HEK293 (cell line): ENCODE measurements around the gene TBC1D9B.
A peak's percentile ranks its signal among the peaks of the same experiment; 100 is the strongest.

ENCODE experiments used
- CTCF ChIA-PET: fragments of 350-600 bp; formaldehyde crosslinking; extraction: SDS; loops from one replicate; lab custom pipeline; 2021; ENCODE audit warnings: antibody characterized with exemption; lab: Yijun Ruan, JAX
- POLR2A ChIA-PET: fragments of 300-600 bp; formaldehyde crosslinking; extraction: SDS; loops from one replicate; lab custom pipeline; 2020; ENCODE audit warnings: antibody characterized with exemption, inconsistent platforms; lab: Yijun Ruan, JAX
- H3K27ac ChIP-seq: fragments of 200-500 bp; sonication (Bioruptor generic); 2 replicates; pipeline ENCODE4 v1.5.1; 2014; ENCODE audit warnings: low read depth, low read length, control low read depth, inconsistent platforms; ENCODE audit errors: extremely low read depth
- H3K36me3 ChIP-seq, 2 experiments: fragments of 200-500 bp in 1 of 2; sonication (Bioruptor generic) in 1 of 2; 1 replicate in 1 of 2; 2 replicates in 1 of 2; pipeline ENCODE4 v1.5.1; 2014 to 2017; ENCODE audit warnings: inconsistent platforms in 2 of 2, low read length in 2 of 2; ENCODE audit not compliant: control insufficient read depth in 2 of 2, insufficient read depth in 1 of 2
- H3K4me1 ChIP-seq: fragments of 200-500 bp; sonication (Bioruptor generic); 2 replicates; pipeline ENCODE4 v1.5.1; 2014; ENCODE audit warnings: mild to moderate bottlenecking, low read length, inconsistent platforms; ENCODE audit not compliant: control insufficient read depth, insufficient read depth
- H3K4me3 ChIP-seq: 2 replicates; pipeline ENCODE4 v1.5.1; 2011; ENCODE audit warnings: low read depth, mild to moderate bottlenecking, control low read depth, low read length, moderate library complexity
- H3K9me3 ChIP-seq: fragments of 200-500 bp; sonication (Bioruptor generic); 2 replicates; pipeline ENCODE4 v1.5.1; 2014; ENCODE audit warnings: low read depth, low read length, inconsistent platforms; ENCODE audit not compliant: control insufficient read depth, insufficient read depth
- GLI4 ChIP-seq: fragments of 450-650 bp; formaldehyde crosslinking; IDR thresholded peaks from 2 replicates; pipeline ENCODE4 v1.5.1; 2016; ENCODE audit warnings: missing biosample characterization, missing genetic modification characterization
- GLIS1 ChIP-seq: fragments of 450-650 bp; formaldehyde crosslinking; IDR thresholded peaks from 2 replicates; pipeline ENCODE4 v1.5.1; 2016; ENCODE audit warnings: missing biosample characterization, missing genetic modification characterization
- KLF9 ChIP-seq: fragments of 450-650 bp; formaldehyde crosslinking; IDR thresholded peaks from 2 replicates; pipeline ENCODE4 v1.5.1; 2016; ENCODE audit warnings: missing biosample characterization, missing genetic modification characterization, low read depth
- PRDM1 ChIP-seq: fragments of 450-650 bp; formaldehyde crosslinking; IDR thresholded peaks from 2 replicates; pipeline ENCODE4; 2016; ENCODE audit warnings: missing biosample characterization, missing genetic modification characterization
- SP2 ChIP-seq: fragments of 450-650 bp; formaldehyde crosslinking; IDR thresholded peaks from 2 replicates; pipeline ENCODE4 v1.5.1; 2016; ENCODE audit warnings: missing biosample characterization, missing genetic modification characterization
- YY2 ChIP-seq: fragments of 450-650 bp; formaldehyde crosslinking; IDR thresholded peaks from 2 replicates; pipeline ENCODE4 v1.5.1; 2016; ENCODE audit warnings: missing biosample characterization, missing genetic modification characterization
- ZBTB20 ChIP-seq: fragments of 450-650 bp; formaldehyde crosslinking; IDR thresholded peaks from 2 replicates; pipeline ENCODE4 v1.5.1; 2016; ENCODE audit warnings: missing biosample characterization, missing genetic modification characterization
- ZBTB21 ChIP-seq: fragments of 450-650 bp; formaldehyde crosslinking; IDR thresholded peaks from 2 replicates; pipeline ENCODE4 v1.5.1; 2017; ENCODE audit warnings: missing biosample characterization, missing genetic modification characterization
- ZFHX2 ChIP-seq: fragments of 450-650 bp; formaldehyde crosslinking; conservative IDR thresholded peaks from 2 replicates; pipeline ENCODE4 v1.5.1; 2016; ENCODE audit warnings: missing biosample characterization, missing genetic modification characterization
- ZNF112 ChIP-seq: fragments of 450-650 bp; formaldehyde crosslinking; IDR thresholded peaks from 2 replicates; pipeline ENCODE4 v1.5.0; 2017; ENCODE audit warnings: missing biosample characterization, missing genetic modification characterization
- ZNF140 ChIP-seq: fragments of 450-650 bp; formaldehyde crosslinking; IDR thresholded peaks from 2 replicates; pipeline ENCODE4 v1.5.1; 2016; ENCODE audit warnings: missing biosample characterization, missing genetic modification characterization
- ZNF2 ChIP-seq: fragments of 450-650 bp; formaldehyde crosslinking; IDR thresholded peaks from 2 replicates; pipeline ENCODE4 v1.5.1; 2016; ENCODE audit warnings: missing biosample characterization, missing genetic modification characterization
- ZNF610 ChIP-seq: fragments of 450-650 bp; formaldehyde crosslinking; IDR thresholded peaks from 2 replicates; pipeline ENCODE4 v1.5.1; 2016; ENCODE audit warnings: missing biosample characterization, missing genetic modification characterization, borderline replicate concordance
- ZNF747 ChIP-seq: fragments of 450-650 bp; formaldehyde crosslinking; IDR thresholded peaks from 2 replicates; pipeline ENCODE4 v1.5.1; 2016; ENCODE audit warnings: missing biosample characterization, missing genetic modification characterization
- ZNF792 ChIP-seq: fragments of 450-650 bp; formaldehyde crosslinking; IDR thresholded peaks from 2 replicates; pipeline ENCODE4 v1.5.1; 2016; ENCODE audit warnings: missing biosample characterization, missing genetic modification characterization
- ZXDB ChIP-seq: fragments of 450-650 bp; formaldehyde crosslinking; IDR thresholded peaks from 2 replicates; pipeline ENCODE4 v1.5.1; 2016; ENCODE audit warnings: missing biosample characterization, missing genetic modification characterization
- TF ChIP-seq, protein P1 (sequence below): fragments of 450-650 bp; formaldehyde crosslinking; IDR thresholded peaks from 2 replicates; pipeline ENCODE4 v1.5.1; 2016; ENCODE audit warnings: missing biosample characterization, missing genetic modification characterization
- TF ChIP-seq, protein P2 (sequence below): fragments of 450-650 bp; formaldehyde crosslinking; IDR thresholded peaks from 2 replicates; pipeline ENCODE4 v1.5.1; 2016; ENCODE audit warnings: missing biosample characterization, missing genetic modification characterization
- TF ChIP-seq, protein P3 (sequence below): fragments of 450-650 bp; formaldehyde crosslinking; IDR thresholded peaks from 2 replicates; pipeline ENCODE4 v1.5.1; 2016; ENCODE audit warnings: missing biosample characterization, missing genetic modification characterization
- TF ChIP-seq, protein P4 (sequence below): fragments of 450-650 bp; formaldehyde crosslinking; IDR thresholded peaks from 2 replicates; pipeline ENCODE4 v1.5.1; 2016; ENCODE audit warnings: missing biosample characterization, missing genetic modification characterization, borderline replicate concordance
- TF ChIP-seq, protein P5 (sequence below): fragments of 450-650 bp; formaldehyde crosslinking; IDR thresholded peaks from 2 replicates; pipeline ENCODE4 v1.5.1; 2017; ENCODE audit warnings: missing biosample characterization, missing genetic modification characterization
- TF ChIP-seq, protein P6 (sequence below): fragments of 450-650 bp; formaldehyde crosslinking; IDR thresholded peaks from 2 replicates; pipeline ENCODE4 v1.5.1; 2016; ENCODE audit warnings: missing biosample characterization, missing genetic modification characterization
- TF ChIP-seq, protein P7 (sequence below): fragments of 450-650 bp; formaldehyde crosslinking; IDR thresholded peaks from 2 replicates; pipeline ENCODE4 v1.5.1; 2017; ENCODE audit warnings: missing biosample characterization, missing genetic modification characterization

TBC1D9B gene

DNA sequence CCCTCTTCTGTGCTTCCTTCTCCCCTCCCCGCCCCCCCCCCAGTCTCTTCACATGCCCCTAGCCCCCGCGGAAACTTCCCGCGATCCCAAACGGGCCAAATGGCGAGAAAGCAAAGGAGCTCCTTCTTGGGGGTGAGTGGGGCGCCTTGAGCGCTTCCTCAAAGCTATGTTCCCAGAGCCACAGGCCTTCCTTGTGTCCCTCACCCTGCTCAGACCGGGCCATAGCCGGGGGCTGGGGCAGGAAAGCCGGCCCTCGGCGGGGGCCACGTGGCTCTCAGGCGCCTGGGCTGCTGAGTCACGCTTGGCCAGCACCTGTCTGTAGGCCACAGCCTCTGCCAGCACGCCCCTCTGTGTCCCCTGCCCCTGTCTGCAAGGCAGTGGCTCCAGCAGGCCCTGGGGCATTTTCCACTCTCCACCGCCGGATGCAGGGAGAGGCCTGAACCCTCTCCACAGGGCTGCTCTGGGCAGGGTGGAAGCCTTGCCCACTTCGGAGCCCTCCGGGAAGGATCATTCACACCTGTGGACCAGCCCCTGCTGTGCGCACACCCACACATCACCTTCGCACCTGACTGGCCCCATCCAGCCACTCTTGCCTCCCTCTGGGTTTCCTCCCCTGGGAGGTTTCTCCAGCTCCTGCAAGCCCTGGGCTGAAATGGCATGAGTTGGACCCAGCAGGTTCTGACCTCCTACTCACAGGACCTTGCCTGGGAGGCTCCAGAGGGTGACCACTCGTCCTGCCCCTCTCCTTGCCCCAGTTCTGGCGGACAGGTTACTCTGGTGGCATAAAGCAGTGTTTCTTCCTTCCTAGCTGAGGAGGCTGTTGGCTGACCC, 88.2 kb downstream of the TBC1D9B start:
- Histone ChIP-seq H3K9me3 (no peaks in the 10 kb centered on the region), H3K4me1 (peaks cover 19% of the 10 kb centered on the region), H3K27ac (peak overlapping the region; percentile 92), H3K4me3 (peak overlapping the region; percentile 21; the same call in 1 of the 2 replicates), H3K36me3 (peaks cover 5 to 39% of the 10 kb centered on the region in 2 experiments; a peak in 2 of 3 replicates)
- POLR2A ChIA-PET: interaction anchor here (0.6 to 1.7 kb wide), 7 partner anchors 8 to 1296 kb away, joined by 3 to 28 read pairs (median 4); partner anchors contain the start of genes MGAT4B and MRNIP
- CTCF ChIA-PET: interaction anchor here (0.7 kb wide), 1 partner anchor 14 kb away, joined by 3 read pairs; no protein-coding TSS in a partner anchor
- TF ChIP-seq, protein P1, sequence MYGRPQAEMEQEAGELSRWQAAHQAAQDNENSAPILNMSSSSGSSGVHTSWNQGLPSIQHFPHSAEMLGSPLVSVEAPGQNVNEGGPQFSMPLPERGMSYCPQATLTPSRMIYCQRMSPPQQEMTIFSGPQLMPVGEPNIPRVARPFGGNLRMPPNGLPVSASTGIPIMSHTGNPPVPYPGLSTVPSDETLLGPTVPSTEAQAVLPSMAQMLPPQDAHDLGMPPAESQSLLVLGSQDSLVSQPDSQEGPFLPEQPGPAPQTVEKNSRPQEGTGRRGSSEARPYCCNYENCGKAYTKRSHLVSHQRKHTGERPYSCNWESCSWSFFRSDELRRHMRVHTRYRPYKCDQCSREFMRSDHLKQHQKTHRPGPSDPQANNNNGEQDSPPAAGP (tag by site-specific recombination): peak; percentile 42
- TF ChIP-seq, protein P2, sequence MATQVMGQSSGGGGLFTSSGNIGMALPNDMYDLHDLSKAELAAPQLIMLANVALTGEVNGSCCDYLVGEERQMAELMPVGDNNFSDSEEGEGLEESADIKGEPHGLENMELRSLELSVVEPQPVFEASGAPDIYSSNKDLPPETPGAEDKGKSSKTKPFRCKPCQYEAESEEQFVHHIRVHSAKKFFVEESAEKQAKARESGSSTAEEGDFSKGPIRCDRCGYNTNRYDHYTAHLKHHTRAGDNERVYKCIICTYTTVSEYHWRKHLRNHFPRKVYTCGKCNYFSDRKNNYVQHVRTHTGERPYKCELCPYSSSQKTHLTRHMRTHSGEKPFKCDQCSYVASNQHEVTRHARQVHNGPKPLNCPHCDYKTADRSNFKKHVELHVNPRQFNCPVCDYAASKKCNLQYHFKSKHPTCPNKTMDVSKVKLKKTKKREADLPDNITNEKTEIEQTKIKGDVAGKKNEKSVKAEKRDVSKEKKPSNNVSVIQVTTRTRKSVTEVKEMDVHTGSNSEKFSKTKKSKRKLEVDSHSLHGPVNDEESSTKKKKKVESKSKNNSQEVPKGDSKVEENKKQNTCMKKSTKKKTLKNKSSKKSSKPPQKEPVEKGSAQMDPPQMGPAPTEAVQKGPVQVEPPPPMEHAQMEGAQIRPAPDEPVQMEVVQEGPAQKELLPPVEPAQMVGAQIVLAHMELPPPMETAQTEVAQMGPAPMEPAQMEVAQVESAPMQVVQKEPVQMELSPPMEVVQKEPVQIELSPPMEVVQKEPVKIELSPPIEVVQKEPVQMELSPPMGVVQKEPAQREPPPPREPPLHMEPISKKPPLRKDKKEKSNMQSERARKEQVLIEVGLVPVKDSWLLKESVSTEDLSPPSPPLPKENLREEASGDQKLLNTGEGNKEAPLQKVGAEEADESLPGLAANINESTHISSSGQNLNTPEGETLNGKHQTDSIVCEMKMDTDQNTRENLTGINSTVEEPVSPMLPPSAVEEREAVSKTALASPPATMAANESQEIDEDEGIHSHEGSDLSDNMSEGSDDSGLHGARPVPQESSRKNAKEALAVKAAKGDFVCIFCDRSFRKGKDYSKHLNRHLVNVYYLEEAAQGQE (tag by site-specific recombination): no peak
- TF ChIP-seq, protein P3, sequence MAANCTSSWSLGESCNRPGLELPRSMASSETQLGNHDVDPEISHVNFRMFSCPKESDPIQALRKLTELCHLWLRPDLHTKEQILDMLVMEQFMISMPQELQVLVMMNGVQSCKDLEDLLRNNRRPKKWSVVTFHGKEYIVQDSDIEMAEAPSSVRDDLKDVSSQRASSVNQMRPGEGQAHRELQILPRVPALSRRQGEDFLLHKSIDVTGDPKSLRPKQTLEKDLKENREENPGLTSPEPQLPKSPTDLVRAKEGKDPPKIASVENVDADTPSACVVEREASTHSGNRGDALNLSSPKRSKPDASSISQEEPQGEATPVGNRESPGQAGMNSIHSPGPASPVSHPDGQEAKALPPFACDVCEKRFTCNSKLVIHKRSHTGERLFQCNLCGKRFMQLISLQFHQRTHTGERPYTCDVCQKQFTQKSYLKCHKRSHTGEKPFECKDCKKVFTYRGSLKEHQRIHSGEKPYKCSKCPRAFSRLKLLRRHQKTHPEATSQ: no peak
- TF ChIP-seq ZBTB21 (tag by site-specific recombination) (no peak), GLIS1 (tag by site-specific recombination) (peak; percentile 90), ZNF112 (tag by site-specific recombination) (no peak), ZFHX2 (tag by site-specific recombination) (peak; percentile 60), PRDM1 (peak; percentile 65; the same call in 1 of the 2 replicates), GLI4 (no peak; the same call in 1 of the 2 replicates), ZXDB (tag by site-specific recombination) (peak; percentile 24; the same call in 1 of the 2 replicates), ZNF140 (tag by site-specific recombination) (no peak), ZBTB20 (tag by site-specific recombination) (no peak), SP2 (tag by site-specific recombination) (peak; percentile 3; the same call in 1 of the 2 replicates), ZNF610 (tag by site-specific recombination) (no peak), KLF9 (peak; percentile 55), ZNF747 (tag by site-specific recombination) (no peak), ZNF792 (tag by site-specific recombination) (no peak), YY2 (tag by site-specific recombination) (no peak), ZNF2 (tag by site-specific recombination) (no peak)
- TF ChIP-seq, protein P4, sequence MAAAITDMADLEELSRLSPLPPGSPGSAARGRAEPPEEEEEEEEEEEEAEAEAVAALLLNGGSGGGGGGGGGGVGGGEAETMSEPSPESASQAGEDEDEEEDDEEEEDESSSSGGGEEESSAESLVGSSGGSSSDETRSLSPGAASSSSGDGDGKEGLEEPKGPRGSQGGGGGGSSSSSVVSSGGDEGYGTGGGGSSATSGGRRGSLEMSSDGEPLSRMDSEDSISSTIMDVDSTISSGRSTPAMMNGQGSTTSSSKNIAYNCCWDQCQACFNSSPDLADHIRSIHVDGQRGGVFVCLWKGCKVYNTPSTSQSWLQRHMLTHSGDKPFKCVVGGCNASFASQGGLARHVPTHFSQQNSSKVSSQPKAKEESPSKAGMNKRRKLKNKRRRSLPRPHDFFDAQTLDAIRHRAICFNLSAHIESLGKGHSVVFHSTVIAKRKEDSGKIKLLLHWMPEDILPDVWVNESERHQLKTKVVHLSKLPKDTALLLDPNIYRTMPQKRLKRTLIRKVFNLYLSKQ (tag by site-specific recombination): no peak
- TF ChIP-seq, protein P5, sequence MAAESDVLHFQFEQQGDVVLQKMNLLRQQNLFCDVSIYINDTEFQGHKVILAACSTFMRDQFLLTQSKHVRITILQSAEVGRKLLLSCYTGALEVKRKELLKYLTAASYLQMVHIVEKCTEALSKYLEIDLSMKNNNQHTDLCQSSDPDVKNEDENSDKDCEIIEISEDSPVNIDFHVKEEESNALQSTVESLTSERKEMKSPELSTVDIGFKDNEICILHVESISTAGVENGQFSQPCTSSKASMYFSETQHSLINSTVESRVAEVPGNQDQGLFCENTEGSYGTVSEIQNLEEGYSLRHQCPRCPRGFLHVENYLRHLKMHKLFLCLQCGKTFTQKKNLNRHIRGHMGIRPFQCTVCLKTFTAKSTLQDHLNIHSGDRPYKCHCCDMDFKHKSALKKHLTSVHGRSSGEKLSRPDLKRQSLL: peak; percentile 72
- TF ChIP-seq, protein P6, sequence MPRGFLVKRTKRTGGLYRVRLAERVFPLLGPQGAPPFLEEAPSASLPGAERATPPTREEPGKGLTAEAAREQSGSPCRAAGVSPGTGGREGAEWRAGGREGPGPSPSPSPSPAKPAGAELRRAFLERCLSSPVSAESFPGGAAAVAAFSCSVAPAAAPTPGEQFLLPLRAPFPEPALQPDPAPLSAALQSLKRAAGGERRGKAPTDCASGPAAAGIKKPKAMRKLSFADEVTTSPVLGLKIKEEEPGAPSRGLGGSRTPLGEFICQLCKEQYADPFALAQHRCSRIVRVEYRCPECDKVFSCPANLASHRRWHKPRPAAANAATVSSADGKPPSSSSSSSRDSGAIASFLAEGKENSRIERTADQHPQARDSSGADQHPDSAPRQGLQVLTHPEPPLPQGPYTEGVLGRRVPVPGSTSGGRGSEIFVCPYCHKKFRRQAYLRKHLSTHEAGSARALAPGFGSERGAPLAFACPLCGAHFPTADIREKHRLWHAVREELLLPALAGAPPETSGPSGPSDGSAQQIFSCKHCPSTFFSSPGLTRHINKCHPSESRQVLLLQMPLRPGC (tag by site-specific recombination): no peak
- TF ChIP-seq, protein P7, sequence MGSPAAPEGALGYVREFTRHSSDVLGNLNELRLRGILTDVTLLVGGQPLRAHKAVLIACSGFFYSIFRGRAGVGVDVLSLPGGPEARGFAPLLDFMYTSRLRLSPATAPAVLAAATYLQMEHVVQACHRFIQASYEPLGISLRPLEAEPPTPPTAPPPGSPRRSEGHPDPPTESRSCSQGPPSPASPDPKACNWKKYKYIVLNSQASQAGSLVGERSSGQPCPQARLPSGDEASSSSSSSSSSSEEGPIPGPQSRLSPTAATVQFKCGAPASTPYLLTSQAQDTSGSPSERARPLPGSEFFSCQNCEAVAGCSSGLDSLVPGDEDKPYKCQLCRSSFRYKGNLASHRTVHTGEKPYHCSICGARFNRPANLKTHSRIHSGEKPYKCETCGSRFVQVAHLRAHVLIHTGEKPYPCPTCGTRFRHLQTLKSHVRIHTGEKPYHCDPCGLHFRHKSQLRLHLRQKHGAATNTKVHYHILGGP (tag by site-specific recombination): no peak
